HG02571 (cell line): ENCODE results near the gene WDR55.
A peak's percentile ranks its signal among the peaks of the same experiment; 100 is the strongest.
"Not testable (repeated sequence)": the region's sequence is repeated elsewhere in the genome, so short reads cannot be mapped to it uniquely, and the experiment has no call there.

Experiments
- ATAC-seq: cut with Tn5 transposase; IDR thresholded peaks from one replicate; pipeline ENCODE4 v1.9.1; 2021; ENCODE audit warnings: mild to moderate bottlenecking, moderate library complexity; ENCODE audit not compliant: unreplicated experiment

The WDR55 gene

DNA sequence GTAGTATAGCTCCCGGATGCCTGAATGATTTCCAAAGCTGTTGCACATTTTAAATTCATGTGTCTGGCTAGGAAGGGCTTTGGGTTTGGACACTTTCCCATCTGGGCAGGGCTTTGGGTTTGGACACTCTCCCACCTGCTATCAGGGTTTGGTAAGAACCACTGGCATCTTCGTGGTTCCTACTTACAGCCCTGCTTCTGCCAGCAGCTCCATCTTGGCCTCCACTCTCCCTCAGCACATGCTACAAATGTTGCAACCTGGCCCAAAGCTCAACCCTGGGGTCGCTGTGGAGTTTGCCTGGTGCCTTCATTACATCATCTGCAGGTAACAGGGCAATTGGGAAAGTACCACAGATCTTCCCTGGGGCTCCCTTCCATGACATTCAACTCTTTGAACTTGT, 22.0 kb upstream of the WDR55 start:
- no peak for ATAC-seq

DNA sequence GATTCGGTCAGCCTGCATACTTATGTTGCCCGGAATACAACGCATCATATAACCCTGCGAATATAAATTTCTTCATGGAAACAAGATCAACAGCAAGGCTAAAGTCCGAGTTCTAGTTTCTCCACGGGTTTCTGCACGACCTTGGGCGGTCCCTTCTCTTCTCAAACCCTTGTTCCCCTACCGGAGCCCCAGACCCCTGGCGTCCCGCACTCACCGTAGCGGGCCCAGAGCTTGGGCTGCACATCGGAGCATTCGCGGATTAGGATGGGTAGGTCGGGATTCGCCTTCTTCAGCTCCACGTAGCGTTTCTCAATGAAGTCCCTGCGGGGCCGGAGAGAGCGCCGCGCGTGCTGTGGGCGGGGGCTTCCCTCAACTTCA, 17.7 kb upstream of the WDR55 start:
- peak; percentile 27 for ATAC-seq

DNA sequence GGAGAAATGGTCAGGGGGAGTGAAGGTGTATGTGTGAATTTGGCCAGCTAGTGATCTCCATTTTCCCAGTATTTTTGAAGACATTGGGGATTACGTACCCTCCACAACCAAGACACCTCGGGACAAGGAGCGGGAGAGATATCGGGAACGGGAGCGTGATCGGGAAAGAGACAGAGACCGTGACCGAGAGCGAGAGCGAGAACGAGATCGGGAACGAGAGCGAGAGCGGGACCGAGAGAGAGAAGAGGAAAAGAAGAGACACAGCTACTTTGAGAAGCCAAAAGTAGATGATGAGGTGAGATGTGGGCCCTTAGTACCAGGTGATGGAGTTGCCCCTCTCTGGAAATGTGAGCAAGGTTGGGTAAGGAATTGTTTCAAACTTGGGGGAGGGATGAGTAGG, 5.8 kb upstream of the WDR55 start:
- no peak for ATAC-seq

DNA sequence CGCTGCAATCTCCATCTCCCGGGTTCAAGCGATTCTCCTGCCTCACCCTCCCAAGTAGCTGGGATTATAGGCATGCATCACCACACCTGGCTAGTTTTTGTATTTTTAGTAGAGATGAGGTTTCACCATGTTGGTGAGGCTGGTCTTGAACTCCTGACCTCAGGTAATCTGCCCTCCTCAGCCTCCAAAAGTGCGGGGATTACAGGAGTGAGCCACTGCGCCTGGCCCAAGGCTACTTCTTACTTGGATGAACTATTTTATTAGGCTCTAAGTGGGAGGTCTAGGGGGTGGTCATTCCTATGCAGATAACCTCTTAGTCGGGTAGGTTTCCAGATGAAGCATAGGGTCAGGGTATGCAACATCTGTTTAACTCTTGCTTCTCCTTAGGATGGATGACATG, 4.3 kb upstream of the WDR55 start:
- ATAC-seq, result not testable (repeated sequence)

DNA sequence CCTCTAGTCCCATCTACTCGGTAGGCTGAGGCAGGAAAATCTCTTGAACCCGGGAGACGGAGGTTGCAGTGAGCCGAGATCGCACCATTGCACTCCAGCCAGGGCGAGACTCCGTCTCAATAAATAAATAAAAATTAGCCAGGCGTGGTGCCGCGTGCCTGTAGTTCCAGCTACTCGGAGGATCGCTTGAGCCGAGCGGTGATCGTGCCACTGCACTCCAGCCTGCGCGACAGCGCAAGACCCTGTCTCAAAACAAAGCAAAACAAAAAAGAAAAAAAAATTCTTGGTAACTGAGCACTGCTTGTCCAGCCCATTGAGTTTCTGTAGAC, 710 bp upstream of the WDR55 start:
- no peak for ATAC-seq

DNA sequence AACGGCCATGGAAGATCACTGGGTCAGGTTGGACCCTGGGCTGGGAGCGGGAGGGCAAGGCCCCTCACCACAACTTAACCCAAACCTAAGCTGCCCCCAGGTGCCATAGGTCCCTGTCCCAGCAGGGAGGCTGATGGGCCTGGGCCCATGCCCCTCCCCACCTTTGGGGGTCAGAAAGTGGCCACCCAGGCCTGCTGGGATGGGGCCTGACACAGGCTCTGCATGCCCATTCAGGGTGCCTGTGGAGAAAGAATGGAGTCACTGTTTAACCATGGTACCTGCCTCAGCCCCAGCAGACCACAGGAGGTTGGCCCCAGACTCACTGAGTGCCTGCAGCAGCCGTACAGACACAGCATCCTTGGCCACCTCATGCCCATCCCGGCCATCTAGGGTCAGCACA, 6.3 kb downstream of the WDR55 start:
- not testable (repeated sequence) for ATAC-seq

DNA sequence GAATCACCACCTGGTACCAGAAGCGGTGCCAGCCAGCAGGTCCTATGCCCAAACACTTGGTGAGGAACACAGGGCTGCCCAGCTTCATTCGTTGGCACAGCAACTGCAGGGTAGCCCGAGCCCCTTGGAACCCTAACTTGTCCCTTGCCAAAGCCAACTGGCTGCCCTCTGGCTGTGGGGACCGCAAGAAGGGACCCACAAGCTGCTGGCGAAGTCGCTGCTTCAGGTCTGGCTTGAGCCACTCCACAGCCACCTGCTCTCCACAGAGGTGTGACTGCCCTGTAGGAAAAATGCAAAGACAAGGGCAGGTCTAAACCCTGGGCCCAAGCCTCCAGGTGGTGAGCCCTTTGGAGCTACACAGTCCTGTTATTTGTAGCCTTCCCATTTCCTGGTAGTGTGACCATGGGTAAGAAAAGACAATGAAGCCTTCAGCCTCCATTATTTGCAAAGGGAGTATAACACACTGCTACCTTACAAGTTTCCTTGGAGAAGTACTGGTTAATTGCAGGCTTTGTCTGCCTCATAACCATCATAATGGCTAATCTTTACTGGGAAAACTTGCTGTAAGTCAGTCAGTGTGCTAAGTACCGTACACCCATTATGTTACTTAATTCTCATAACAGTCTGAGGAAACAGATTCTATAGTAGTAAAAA, 6.9 kb downstream of the WDR55 start:
- no peak for ATAC-seq

DNA sequence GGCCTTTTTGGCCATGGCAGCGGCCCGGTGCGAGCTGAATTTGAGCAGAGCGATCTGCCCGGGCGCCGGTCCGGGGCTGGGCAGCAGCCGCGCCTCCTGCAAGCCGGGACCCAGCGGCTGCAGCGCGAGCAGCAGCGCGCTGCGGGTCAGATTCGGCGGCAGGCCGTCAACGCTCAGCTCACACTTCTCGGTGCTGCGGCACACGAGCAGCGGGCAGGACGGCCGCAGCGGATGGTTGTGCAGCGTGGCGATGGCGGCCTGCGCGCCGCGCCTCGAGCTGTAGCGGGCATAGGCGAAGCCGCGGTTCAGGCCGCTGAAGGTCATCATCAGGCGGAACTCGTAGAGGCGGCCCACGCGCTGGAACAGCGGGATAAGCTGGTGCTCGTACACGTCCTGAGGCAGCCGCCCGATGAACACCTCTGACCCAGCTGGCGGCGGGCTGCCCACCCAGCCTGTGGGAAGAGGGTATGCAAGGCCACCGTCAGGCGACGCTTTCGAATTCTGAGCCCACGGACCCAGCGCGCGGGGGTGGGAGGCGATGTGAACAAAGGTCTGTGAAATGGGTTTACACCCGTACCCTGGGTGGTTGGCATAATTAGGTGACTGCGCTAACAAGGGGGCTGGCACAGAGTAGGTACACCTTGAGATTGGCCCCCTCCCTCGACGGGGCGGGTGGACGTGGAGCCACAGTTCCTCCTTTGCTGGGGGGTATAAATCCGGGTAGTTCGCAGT, 7.9 kb downstream of the WDR55 start:
- ATAC-seq, result no peak

DNA sequence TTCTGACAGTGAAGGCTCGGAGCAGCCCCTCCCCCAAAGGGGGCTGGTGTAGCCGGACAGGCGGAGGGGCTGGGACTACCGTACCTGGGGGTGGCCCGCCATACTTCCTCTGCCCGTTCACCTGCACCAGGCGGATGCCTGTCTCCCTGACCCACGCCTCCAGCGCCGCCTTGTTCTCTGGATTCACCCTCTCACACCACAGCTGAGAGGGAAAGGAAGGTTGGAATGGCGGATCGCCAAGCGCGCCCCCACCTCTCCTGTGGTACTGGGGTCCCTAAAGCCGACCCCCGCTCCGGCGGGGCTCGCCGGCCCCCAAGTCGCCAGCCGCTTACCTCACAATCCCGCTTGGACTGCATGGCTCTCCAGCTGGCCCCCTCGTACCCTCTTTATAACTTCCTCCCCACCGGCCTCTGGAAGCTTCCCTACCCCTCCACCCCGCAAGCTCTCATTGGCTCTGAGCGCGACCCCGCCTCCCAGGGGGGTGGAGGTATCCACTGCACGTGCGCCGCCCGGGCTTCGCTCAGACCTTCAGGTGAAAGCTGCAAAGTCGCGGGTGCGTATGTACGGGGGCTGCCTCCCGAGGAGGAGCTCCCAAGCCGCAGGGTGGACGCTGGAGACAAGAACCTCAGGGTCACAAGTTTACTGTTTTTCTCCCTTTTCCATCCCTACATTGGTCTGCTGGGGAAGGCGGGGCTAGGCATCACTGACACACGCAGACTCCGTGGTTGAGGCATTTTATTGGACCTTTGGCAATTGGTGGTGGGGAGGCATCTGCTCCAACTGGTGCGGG, 8.7 kb downstream of the WDR55 start, which contains the start of gene DND1:
DND1 (minus strand) TSS at position 390 of the 790 bp plus-strand sequence; CDS start at position 356, 34 bp downstream.
- no peak for ATAC-seq

DNA sequence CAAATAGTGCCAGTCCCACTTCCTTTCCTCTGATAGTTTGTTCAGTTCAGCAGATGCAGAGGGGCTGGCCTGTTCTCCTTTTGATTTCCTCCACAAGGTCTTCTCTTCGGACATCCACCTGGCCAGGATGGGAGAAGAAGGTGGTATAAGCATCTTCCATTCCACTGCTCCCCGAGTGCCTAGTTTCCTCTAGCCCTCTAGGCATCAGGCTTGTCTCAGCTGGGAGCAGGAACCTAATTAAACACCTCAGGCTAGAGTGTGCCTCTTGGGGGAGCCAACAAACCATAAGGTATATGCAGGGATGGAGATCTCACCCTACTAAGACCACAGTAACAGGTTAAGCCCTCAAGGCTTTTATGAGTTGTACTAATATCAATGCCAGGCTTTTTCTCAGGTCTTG, 9.5 kb downstream of the WDR55 start:
- ATAC-seq, result no peak

DNA sequence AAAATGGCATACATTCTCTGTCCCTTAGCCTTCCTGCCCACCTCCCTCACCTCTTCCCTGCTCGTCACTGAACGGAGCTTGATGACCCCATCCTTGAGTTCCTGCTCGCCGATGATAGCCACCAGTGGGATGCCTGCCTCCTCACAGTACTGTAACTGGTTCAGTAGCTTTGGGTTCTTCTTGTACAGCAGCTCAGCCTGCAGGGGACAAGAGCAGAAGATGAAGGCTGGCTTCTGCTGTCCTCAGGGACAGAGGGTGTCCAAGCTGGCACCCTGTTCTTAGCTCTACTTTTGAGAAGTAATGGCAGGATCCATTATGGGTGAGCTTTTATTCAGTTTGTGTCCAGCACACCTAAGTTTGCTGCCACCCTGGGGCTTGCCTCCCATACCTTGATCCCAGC, 9.9 kb downstream of the WDR55 start:
- ATAC-seq, result no peak

DNA sequence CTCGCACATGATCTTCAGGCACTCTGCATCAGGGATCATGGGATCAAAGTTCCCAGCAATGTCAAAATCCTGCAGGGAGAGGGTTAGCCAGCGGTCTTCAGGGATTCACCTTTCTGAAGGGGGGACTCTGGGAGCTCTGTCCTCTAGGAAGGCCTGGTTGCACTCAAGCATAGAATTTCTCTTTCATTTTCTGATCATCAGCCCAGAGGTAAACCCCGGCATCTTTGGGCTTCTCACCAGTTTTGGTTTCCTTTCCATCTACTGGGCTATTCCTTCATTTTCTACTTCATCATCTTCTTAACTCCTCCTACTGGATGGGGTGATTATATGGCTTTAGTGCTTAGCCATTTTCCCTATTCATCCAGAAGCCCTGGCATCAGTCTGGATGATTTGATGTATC, 13.2 kb downstream of the WDR55 start:
- no peak for ATAC-seq

DNA sequence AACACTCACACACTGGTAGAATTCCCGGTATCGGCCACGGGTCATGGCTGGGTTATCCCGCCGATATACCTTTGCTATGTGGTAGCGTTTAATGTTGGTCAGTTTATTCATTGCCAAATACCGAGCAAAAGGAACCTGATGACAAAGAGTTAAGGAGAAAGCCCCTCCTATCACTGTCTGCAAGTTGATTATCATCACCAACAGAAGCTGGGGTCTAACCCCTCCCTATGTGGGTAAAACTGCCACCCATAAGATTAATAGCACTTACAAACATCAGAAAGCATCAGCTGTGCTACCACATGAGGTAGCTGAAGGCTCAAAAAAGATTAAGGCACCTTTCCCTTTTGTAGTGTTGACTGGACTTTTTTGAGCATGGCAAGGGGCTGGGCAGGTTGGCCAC, 14.3 kb downstream of the WDR55 start:
- ATAC-seq, result no peak

DNA sequence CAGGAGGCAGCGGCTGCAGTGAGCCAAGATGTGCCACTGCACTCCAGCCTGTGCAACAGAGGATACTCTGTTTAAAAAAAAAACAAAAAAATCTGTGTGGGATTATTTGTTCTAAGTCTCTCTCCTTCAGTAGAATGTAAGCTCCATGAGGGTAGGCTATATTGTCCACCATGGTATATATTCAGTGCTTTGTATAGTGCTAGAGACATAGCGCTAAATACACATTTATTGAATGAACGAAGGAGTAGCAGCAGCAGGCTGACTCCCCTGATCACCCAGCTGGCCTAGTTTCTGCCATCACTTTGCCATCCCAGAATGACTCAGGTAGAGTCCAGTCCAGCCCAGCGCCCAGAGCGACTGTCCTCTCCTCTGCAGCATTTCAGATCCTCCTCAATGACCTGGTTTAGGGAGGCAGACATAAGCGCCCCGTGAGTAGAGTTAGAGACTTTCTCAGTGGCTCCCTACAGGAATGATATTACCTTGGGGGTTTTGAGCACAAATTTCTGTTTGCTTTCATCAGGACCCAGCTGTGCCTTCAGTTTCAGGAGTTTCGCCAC, 25.8 kb downstream of the WDR55 start:
- ATAC-seq, result no peak

DNA sequence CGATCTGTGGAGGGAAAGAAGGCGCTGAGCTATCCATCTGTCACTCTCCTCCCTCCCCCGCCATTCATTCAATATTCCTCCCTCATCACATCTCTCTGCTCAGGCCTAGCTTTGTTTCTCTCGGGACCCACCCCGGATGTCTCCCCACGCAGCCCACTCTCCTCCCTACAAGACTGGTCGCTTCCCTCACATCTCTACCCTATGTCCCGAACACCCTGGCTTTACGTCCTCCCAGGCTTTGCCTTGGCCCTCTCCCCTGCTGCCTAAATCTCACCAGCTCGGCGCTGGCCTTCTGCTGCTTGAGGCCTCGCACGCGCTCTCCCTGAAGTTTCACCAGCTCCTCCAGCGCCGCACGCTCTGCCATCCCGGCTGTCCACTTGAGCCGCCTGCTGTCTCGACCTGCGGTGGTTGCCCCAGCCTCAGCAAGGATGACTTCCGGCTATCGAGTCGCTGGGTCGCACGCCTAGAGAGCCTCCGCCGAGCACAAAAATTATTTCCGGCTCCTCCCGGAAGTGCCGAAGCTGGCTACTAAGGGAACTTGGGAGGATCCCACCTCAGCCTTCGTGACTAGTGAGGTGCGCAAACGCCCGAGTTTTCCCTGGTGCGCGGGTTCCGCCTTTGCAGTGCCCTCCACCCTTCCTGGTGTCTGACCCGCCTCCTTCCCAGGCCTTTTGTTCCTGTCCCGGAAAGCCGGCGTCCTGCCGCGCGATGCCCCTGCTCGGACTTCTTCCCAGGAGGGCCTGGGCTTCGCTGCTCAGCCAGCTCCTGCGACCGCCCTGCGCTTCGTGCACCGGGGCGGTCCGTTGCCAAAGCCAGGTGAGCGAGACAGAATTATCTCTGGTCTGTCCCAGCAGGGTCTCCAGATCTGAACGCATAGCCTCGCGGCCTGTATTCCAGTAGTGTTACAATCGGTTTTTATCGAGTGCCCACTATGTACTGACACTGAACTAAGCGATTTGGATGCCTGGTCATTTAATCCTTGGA, 26.5 kb downstream of the WDR55 start, which contains the start of the genes HARS1 and HARS2:
HARS1 (minus strand) TSS at position 430 of the 984 bp plus-strand sequence; CDS start at position 364, 66 bp downstream.
HARS2 (plus strand) TSS at position 515 of the 984 bp plus-strand sequence; CDS start at position 709, 194 bp downstream.
- peak; percentile 94 for ATAC-seq

DNA sequence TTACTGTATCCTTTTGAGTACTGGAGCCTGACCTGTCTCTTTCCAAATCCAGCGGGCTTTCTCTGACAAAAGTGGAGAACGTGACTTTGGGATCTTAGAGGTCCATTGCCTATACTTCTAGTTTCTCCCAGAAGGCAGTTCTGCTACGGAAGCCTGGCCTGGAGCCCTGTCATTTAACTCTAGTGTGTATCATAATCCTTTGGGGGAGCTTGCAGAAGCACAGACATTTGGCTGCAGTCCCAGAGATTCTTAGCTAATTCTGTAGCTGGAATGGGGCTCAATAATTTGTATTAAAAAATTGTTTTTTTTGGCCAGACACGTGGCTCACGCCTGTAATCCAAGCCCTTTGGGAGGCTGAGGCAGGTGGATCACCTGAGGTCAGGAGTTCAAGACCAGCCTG, 29.6 kb downstream of the WDR55 start:
- ATAC-seq, result no peak

DNA sequence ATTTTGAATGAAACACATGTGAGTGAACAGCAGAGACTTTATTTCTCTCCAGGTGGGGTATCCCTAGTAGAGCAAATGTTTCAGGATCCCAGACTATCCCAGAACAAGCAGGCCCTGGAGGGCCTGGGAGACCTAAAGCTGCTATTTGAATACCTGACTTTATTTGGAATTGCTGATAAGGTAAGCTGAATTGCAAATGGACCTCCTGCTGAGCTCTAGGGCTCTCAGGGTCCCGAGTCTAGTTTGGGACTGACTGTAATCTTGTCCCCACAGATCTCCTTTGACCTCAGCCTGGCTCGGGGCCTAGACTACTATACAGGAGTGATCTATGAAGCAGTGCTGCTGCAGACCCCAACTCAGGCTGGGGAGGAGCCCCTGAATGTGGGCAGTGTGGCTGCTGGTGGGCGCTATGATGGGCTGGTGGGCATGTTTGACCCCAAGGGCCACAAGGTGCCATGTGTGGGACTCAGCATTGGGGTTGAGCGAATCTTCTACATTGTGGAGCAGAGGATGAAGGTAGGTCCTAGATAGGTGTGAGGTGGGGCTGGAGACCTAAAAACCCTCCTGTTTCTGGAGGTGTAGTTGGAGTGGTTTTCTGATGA, 32.3 kb downstream of the WDR55 start:
- no peak for ATAC-seq

DNA sequence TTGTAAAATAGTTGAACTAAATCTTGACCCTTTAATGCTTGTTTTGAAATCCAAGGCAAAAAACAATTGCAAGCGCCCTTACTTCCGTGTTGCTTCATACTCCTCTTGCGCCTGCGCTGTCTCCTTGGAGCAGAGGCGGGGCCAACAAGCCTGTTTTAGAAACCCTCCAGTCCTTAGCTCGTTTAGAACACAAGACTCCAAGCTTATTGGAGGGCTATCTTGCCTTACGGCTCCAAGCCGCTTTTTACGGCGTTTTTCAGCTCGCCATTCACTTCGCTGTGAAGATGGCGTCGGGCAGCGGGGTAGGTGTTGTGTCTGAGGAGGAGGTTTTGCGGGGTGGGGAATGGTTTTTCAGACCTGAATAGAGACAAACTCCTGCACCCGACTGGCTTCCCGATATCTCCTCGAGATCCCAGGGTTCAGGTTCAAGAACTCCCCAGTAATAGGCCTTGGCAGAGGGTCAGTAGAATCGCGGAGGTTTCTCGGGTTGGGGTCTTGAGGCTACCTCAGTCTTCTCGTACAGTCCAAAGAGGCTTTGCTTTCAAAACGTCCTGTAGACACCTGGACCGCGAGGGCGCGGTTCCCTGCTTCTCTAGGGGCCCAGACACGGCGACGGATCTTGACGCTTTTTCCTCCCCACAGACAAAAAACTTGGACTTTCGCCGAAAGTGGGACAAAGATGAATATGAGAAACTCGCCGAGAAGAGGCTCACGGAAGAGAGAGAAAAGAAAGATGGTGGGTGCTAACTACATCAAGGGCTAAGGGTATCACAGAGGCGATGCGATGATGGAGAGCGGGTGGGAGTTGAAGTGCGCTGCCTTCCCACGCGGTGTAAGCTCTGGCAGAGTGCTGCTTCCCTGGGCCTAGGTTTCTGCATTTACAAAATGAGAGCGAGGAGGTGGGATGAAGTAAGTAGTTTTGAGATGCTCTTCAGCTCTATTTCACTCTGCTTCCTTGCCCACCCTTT, 35.8 kb downstream of the WDR55 start, which contains the start of gene ZMAT2:
ZMAT2 (plus strand) TSS at position 271 of the 968 bp plus-strand sequence; CDS start at position 285, 14 bp downstream.
- peak; percentile 98 for ATAC-seq
